Choroid plexus epithelial cell (primary cell): ENCODE measurements around the gene RAB24.

Source experiments
- DNase-seq: peaks from one replicate; pipeline ENCODE4 v3.0.0-alpha.2; 2010; ENCODE audit warnings: low read depth
- H3K4me3 ChIP-seq: 2 replicates; pipeline ENCODE4 v1.5.1; 2011; ENCODE audit warnings: low read depth, mild to moderate bottlenecking, control low read depth, low read length, moderate library complexity
- CTCF ChIP-seq: conservative IDR thresholded peaks from 2 replicates; pipeline ENCODE4 v1.5.1; 2011; ENCODE audit warnings: low read depth, mild to moderate bottlenecking, control low read depth, inconsistent platforms, low read length, moderate library complexity

Gene RAB24

DNA sequence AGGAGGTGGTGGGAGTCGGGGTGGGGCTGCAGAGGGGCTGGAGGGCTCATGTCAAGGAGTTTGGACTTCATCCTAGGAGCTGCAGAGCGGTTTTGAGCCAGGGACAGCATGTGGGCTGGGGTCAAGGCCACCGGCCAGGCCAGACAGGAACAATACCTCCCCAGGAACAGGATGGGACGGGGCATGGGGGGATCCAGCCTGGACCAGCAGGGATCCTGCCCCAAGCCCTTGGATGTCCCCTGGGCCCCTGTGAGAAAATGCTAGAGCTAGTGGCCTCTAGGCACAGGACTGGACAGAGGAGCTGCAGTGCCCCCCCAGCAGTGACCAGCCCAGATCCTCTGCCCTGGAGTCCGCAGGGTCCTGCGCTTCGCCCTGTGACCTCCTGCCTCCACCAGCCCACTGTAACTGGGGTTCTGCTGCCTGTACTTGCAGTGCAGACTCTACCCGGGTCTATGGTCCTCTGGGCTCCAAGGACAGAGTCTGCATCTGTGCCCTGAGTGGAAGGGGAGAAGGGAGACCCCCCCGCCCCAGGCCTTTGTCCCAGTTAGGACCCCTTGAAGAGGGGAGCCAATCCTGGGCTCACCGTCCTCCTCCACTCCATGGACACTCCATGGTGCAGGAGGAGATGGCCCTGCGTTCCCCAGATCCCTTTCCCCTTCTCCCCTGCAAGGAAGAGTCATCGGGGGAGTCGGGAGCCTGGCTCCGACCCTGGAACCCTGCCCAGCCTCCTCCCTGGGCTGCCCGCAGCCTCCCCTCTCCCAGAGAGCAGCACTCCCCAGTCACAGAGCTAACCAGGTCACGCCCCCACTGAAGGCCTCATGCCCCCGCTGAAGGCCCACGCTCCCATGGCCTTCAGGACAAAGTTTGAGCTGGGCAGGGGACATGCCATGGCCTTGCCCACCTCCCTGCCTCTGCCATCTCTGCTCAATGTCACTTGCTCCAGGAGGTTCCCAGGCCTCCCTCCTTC lies 11.1 kb upstream of the RAB24 start:
- no peak for DNase-seq
- no peak for TF ChIP-seq CTCF
- no peak overlapping the region for H3K4me3 ChIP-seq

DNA sequence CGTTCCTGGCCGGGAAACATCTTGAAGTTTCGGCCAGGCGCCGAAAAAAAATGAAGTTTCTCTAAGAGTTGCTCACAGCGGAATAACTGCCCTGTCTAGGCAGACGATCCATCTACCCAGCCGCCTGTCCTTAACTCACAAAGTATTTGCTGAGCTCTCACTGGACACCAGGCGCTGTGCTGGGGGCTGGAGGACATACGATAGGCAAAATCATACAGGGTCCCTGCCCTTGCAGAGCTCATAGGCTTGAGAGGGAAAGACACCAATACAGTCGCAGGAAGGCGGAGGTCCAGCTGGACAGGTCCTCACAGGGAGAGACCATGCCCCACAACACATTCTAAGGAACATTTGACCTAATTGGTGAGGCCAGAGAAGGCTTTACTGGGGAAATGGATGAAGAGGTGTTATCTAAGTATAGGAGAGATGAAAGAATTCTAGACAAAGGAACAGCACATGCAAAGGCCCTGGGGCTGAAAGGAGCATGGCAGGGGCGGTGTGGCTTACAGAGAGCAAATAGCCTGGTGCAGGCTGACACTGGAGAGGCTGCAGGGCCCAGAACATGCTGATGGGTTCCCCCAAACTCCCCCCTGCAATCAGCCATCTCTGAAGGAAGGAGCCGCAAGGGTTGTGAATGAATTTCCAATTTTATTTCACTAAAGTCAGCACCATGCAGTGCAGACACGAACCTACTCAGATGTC lies 10.2 kb upstream of the RAB24 start:
- no peak for TF ChIP-seq CTCF
- no peak overlapping the region for H3K4me3 ChIP-seq
- DNase-seq: no peak

- TF ChIP-seq CTCF: no peak
- no peak for DNase-seq
- H3K4me3 ChIP-seq: peak overlapping the region; percentile 17
Measured at GRCh38 chr5:177312649-177313181, 9.2 kb upstream of the RAB24 start.

- no peak for TF ChIP-seq CTCF
- DNase-seq: peak; percentile 93
- H3K4me3 ChIP-seq: peak within 1 kb of the TSS; percentile 69
Measured at GRCh38 chr5:177311723-177312648, 8.5 kb upstream of the RAB24 start, which contains the start of gene MXD3. MXD3 (minus strand) TSS chr5:177311898; CDS start chr5:177311830, 68 bp downstream.

- TF ChIP-seq CTCF: no peak
- H3K4me3 ChIP-seq: peak overlapping the region; percentile 69
- no peak for DNase-seq
Measured at GRCh38 chr5:177311392-177311722, 7.8 kb upstream of the RAB24 start.

- DNase-seq: peak; percentile 36
- no peak for TF ChIP-seq CTCF
- peak overlapping the region; percentile 69 for H3K4me3 ChIP-seq
Measured at GRCh38 chr5:177310757-177311391, 7.4 kb upstream of the RAB24 start.
